K562 (cell line): ENCODE results near the gene METRN. TPM values are rescaled to one million over a fixed set of nuclear protein-coding genes. Genes with fewer than 3 reads are reported as not detected.
A peak's percentile ranks its signal among the peaks of the same experiment; 100 is the strongest.

Experiments
- ETS2 ChIP-seq: IDR thresholded peaks from 2 replicates; pipeline ENCODE4 v1.6.1; 2016; ENCODE audit warnings: borderline replicate concordance, missing genetic modification characterization, mild to moderate bottlenecking, moderate library complexity, missing compliant biosample characterization; ENCODE audit not compliant: poor library complexity, severe bottlenecking
- JUN ChIP-seq, 2 experiments: sonication (generic) in 1 of 2; formaldehyde crosslinking in 1 of 2; IDR thresholded peaks; 2 replicates each; pipeline versions ENCODE4 v1.6.1 to v1.8.0; 2012 to 2022; ENCODE audit warnings: borderline replicate concordance in 2 of 2, mild to moderate bottlenecking in 2 of 2, improper control_type of control experiment in 1 of 2, low read depth in 1 of 2, low read length in 1 of 2, missing genetic modification reagents in 1 of 2
- RAD21 ChIP-seq, 2 experiments: fragments of 250-450 bp in 1 of 2; fragments of 450-650 bp in 1 of 2; sonication (Bioruptor Pico) in 1 of 2; formaldehyde crosslinking in 1 of 2; IDR thresholded peaks in 1 of 2; conservative IDR thresholded peaks in 1 of 2; 2 replicates each; pipeline versions ENCODE4 v1.4.0 to v1.8.0; 2020 to 2022; ENCODE audit warnings: mild to moderate bottlenecking in 2 of 2, moderate library complexity in 1 of 2
- TEAD4 ChIP-seq, 2 experiments: sonication (generic) in 1 of 2; formaldehyde crosslinking in 1 of 2; IDR thresholded peaks; 2 replicates each; pipeline versions ENCODE4 v1.6.1 to v1.8.0; 2012 to 2022; ENCODE audit warnings: borderline replicate concordance in 1 of 2, inconsistent platforms in 1 of 2, low read length in 1 of 2, mild to moderate bottlenecking in 1 of 2, missing genetic modification reagents in 1 of 2
- ZKSCAN3 ChIP-seq: fragments of 250-450 bp; sonication (Bioruptor Pico); IDR thresholded peaks from 2 replicates; pipeline ENCODE4 v1.4.0; 2020
- ZNF133 ChIP-seq: fragments of 250-450 bp; sonication (Bioruptor Pico); IDR thresholded peaks from 2 replicates; pipeline ENCODE4 v1.4.0; 2020; ENCODE audit warnings: mild to moderate bottlenecking
- ZNF445 ChIP-seq: fragments of 250-450 bp; sonication (Bioruptor Pico); IDR thresholded peaks from 2 replicates; pipeline ENCODE4 v1.4.0; 2020; ENCODE audit warnings: low read depth, mild to moderate bottlenecking, moderate library complexity
- ZSCAN32 ChIP-seq: fragments of 450-650 bp; formaldehyde crosslinking; IDR thresholded peaks from 2 replicates; pipeline ENCODE4 v1.4.0; 2020; ENCODE audit warnings: mild to moderate bottlenecking, moderate library complexity
- polyA plus RNA-seq, 8 experiments: library from polyadenylated mRNA; depleted of rRNA in 4 of 8; stranded (reverse) in 5 of 8; unstranded in 3 of 8; fragments of >200 nt; fragmentation: Nextera tagmentation in 2 of 8; fragmentation: Illumina TruSeq in 1 of 8; extraction: Ambion mirVana in 2 of 8; extraction: Trizol in 1 of 8; gene quantifications; 2 replicates each; pipeline versions ENCODE4 v1.2.1 to v1.2.3, GENCODE V29; 2011 to 2014; ENCODE audit warnings: inconsistent platforms in 1 of 8, missing spikeins in 1 of 8
- total RNA-seq, 7 experiments: library from RNA; depleted of rRNA in 6 of 7; stranded (reverse); fragments of >200 nt in 6 of 7; fragmentation: Illumina TruSeq in 2 of 7; extraction: Trizol in 2 of 7; gene quantifications; 2 replicates each; pipeline versions ENCODE4 v1.2.1 to v1.2.3, GENCODE V29; 2011 to 2021; ENCODE audit warnings: low replicate concordance in 1 of 7
- TF ChIP-seq, protein P1 (sequence below): fragments of 200-600 bp; sonication (generic); IDR thresholded peaks from one replicate; pipeline ENCODE4 v1.6.1; 2012; ENCODE audit warnings: mild to moderate bottlenecking, low read depth, low read length, inconsistent platforms
- TF ChIP-seq, protein P2 (sequence below): fragments of 250-450 bp; sonication (Bioruptor Pico); IDR thresholded peaks from 2 replicates; pipeline ENCODE4 v1.5.0; 2021; ENCODE audit warnings: mild to moderate bottlenecking, moderate library complexity

METRN gene
- total and polyA plus RNA-seq, 9 of the 15 experiments (the other 6 are each of a cell fraction or from before 2014, with no cell fraction given) = 0.20 to 89.8 (median 15.4) TPM

DNA sequence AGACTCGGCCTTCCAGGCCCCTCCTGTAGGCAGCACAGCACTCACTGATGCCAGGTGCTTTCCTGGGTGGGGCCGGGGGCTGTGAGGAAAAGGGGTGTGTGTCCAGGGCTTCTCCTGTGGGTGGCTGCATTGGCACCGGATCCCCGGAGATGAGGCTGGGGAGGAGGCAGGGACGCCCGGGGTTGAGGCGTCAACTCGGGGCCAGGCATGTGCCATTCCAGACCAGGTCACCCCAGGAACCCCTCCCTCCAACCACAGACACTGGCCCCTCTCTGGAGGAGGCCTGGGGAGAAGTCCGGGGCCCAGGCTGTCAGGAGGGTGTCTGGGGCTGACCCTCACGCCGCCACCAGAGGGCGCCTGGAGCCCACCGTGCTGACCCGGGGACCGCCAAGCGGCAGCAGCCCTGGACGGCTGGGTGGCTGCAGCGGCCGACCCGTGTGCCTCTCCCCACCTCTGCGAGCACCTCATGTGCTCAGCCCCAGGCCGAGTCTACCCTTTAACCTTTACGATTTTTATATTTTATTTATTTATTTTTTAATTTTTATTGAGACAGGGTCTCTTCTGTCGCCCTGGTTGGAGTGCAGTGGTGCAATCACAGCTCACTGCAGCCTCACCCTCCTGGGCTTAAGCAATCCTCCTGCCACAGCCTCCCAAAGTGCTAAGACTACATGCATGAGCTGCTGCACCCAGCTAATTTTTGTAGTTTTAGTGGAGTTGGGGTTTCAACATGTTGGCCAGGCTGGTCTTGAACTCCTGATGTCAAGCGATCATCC lies 3.2 kb upstream of the METRN start (continued):
- TF ChIP-seq, protein P1, sequence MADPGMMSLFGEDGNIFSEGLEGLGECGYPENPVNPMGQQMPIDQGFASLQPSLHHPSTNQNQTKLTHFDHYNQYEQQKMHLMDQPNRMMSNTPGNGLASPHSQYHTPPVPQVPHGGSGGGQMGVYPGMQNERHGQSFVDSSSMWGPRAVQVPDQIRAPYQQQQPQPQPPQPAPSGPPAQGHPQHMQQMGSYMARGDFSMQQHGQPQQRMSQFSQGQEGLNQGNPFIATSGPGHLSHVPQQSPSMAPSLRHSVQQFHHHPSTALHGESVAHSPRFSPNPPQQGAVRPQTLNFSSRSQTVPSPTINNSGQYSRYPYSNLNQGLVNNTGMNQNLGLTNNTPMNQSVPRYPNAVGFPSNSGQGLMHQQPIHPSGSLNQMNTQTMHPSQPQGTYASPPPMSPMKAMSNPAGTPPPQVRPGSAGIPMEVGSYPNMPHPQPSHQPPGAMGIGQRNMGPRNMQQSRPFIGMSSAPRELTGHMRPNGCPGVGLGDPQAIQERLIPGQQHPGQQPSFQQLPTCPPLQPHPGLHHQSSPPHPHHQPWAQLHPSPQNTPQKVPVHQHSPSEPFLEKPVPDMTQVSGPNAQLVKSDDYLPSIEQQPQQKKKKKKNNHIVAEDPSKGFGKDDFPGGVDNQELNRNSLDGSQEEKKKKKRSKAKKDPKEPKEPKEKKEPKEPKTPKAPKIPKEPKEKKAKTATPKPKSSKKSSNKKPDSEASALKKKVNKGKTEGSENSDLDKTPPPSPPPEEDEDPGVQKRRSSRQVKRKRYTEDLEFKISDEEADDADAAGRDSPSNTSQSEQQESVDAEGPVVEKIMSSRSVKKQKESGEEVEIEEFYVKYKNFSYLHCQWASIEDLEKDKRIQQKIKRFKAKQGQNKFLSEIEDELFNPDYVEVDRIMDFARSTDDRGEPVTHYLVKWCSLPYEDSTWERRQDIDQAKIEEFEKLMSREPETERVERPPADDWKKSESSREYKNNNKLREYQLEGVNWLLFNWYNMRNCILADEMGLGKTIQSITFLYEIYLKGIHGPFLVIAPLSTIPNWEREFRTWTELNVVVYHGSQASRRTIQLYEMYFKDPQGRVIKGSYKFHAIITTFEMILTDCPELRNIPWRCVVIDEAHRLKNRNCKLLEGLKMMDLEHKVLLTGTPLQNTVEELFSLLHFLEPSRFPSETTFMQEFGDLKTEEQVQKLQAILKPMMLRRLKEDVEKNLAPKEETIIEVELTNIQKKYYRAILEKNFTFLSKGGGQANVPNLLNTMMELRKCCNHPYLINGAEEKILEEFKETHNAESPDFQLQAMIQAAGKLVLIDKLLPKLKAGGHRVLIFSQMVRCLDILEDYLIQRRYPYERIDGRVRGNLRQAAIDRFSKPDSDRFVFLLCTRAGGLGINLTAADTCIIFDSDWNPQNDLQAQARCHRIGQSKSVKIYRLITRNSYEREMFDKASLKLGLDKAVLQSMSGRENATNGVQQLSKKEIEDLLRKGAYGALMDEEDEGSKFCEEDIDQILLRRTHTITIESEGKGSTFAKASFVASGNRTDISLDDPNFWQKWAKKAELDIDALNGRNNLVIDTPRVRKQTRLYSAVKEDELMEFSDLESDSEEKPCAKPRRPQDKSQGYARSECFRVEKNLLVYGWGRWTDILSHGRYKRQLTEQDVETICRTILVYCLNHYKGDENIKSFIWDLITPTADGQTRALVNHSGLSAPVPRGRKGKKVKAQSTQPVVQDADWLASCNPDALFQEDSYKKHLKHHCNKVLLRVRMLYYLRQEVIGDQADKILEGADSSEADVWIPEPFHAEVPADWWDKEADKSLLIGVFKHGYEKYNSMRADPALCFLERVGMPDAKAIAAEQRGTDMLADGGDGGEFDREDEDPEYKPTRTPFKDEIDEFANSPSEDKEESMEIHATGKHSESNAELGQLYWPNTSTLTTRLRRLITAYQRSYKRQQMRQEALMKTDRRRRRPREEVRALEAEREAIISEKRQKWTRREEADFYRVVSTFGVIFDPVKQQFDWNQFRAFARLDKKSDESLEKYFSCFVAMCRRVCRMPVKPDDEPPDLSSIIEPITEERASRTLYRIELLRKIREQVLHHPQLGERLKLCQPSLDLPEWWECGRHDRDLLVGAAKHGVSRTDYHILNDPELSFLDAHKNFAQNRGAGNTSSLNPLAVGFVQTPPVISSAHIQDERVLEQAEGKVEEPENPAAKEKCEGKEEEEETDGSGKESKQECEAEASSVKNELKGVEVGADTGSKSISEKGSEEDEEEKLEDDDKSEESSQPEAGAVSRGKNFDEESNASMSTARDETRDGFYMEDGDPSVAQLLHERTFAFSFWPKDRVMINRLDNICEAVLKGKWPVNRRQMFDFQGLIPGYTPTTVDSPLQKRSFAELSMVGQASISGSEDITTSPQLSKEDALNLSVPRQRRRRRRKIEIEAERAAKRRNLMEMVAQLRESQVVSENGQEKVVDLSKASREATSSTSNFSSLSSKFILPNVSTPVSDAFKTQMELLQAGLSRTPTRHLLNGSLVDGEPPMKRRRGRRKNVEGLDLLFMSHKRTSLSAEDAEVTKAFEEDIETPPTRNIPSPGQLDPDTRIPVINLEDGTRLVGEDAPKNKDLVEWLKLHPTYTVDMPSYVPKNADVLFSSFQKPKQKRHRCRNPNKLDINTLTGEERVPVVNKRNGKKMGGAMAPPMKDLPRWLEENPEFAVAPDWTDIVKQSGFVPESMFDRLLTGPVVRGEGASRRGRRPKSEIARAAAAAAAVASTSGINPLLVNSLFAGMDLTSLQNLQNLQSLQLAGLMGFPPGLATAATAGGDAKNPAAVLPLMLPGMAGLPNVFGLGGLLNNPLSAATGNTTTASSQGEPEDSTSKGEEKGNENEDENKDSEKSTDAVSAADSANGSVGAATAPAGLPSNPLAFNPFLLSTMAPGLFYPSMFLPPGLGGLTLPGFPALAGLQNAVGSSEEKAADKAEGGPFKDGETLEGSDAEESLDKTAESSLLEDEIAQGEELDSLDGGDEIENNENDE = no peak
- TF ChIP-seq ZNF133 = no peak
- peak; percentile 84 to 92 for TF ChIP-seq RAD21 (CRISPR knock-in tag; conservative IDR thresholded peaks at IDR 0.05 in 1 of 2, IDR thresholded peaks at IDR 0.05 in 1 of 2)
- TF ChIP-seq TEAD4 (IDR thresholded peaks at IDR 0.05; ENCODE audit: low read length) = no peak
- TF ChIP-seq TEAD4 (CRISPR knock-in tag; IDR thresholded peaks at IDR 0.05; ENCODE audit: borderline replicate concordance) = no peak
- TF ChIP-seq ZNF445 = no peak
- no peak for TF ChIP-seq ETS2 (tag)
- TF ChIP-seq ZSCAN32 (CRISPR knock-in tag) = no peak
- TF ChIP-seq, protein P2, sequence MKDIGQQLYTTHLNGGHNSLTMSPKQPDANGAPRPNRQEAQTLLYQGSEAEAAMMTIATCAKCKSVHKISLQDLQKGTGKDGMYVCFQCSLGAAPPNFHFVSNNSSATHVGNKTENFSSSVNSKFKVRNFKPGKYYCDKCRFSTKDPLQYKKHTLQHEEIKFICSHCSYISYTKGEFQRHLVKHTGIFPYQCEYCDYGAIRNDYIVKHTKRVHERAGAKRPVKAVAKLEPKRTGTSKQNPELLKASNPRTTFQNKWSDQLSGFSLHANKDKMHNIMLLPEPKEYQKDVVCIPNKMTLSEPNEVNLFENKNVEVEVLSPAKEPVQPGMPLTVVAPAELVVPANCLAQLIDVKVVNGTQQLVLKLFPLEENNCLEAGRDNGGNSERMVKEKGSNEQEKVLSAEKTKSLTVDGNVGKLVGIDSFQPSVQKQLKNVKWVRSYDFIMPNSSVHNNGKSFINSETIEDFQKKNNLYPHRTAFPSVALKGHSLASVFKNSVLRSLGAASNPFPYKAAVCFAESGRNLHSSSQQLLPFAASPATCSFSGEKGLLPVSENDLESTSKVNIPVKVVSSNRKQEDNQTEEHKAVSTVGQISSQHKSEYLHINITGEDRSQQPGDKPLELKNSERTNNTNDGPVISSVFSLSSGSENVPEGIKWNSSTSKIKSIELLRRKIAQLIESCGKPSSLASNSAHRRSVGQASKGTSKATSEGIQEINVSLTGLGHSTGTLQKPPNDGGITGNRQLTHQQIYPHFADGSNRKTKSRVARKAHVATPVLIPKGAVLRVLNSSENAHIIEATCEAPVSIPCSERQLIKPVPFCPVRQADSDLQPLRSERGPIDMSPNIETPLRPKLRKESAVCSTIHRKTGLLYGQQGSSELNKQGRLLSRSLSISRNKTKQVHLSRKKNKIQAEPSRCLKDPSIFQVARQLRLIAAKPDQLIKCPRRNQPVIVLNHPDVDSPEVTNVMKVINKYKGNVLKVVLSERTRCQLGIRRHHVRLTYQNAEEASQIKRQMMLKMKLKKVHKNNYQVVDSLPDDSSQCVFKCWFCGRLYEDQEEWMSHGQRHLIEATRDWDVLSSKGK (CRISPR knock-in tag) = no peak
- TF ChIP-seq ZKSCAN3 (CRISPR knock-in tag) = no peak
- 0 out of 2 replicates have a peak, but pooled peaks have one; percentile 17 for TF ChIP-seq JUN (IDR thresholded peaks at IDR 0.05; ENCODE audit: borderline replicate concordance, low read depth, low read length)
- TF ChIP-seq JUN (CRISPR knock-in tag; IDR thresholded peaks at IDR 0.05; ENCODE audit: borderline replicate concordance) = no peak
